ENCODE results near the gene ANXA2R.
"Not testable (repeated sequence)": the region's sequence is repeated elsewhere in the genome, so short reads cannot be mapped to it uniquely, and the experiment has no call there.

ANXA2R gene

DNA sequence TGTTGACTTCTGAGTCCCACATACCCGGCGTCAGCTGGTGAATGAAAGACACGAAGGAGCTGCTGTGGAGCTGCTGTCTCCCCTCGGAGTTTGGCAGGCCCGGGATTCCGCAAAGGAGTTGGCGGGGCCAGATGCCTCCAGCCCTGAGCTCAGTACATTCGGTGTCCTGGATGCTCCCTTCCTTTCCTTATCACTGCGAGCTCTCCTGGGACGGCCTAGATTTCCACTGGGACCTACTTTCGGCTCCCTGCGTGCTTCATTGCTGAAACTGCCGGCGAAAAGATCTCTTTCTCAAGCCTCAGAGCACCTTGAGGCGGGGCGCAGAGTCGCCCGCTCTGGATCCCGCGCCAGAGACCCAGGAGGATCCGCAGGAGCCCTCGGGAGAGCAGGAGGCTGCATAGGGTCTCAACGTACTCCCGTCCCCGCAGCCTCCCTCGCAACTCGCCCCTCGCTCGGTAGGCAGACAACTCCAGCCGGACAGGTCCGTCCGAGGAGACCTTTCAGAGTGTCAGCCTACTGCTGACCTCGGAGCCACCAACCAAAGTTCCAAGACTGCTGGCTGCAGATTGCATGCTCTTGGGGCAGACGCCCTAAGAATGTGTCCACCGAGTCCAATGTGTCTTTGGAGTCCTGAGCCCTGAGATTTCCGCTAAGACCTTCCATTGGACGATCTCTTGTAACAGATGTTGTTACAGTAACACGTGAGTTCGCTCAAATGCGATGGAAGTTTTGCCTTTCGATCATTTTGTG lies 6.1 kb downstream of the ANXA2R start:
- DNase-seq = no peak

DNA sequence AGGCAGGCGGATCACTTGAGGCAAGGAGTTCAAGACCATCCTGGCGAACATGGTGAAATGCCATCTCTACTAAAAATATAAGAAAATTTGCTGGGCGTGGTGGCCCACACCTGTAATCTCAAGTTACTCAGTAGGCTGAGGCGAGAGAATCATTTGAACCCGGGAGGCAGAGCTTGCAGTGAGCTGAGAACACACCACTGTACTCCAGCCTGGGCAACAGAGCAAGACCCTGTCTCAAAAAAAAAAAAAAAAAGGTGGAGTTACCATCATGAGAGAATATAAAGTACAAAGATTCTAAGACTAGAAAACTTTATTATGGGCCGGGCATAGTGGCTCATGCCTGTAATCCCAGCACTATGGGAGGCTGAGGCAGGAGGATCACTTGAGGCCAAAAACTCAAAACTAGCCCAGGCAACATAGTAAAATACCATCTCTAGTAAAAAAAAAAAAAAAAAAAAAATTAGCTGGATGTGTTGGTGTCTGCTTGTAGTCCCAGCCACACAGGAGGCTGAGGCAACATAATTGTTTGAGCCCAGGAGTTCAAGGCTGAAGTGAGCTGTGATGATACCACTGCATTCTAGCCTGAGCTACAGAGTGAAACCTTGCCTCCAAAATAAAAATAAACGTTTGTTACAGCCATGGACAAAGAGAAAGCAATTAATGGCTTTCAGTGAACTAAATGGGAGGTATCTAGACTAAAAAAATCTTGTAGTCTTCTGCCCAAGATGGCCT lies 12.9 kb downstream of the ANXA2R start:
- no peak for DNase-seq

DNA sequence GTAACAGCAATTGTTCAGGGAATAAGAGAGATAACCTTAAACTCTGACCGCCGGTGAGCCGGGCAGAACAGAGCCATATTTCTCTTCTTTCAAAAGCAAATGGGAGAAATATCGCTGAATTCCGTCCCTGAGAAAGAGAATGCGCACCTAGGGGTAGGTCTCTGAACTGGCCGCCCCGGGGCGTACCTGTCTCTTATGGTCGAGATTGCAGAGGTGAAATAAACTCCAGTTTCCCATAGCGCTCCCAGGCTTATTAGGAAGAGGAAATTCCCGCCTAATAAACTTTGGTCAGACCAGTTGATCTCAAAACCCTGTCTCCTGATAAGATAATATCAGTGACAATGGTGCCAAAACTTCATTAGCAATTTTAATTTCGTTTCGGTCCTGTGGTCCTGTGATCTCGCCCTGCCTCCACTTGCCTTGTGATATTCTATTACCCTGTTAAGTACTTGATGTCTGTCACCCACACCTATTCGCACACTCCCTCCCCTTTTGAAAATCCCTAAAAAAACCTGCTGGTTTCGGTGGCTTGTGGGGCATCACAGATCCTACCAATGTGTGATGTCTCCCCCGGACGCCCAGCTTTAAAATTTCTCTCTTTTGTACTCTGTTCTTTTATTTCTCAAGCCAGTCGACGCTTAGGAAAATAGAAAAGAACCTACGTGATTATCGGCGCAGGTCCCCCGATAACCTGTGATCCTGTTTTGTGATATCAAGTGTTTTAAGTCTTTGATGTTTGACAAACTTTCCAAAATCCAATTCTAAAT lies 14.8 kb downstream of the ANXA2R start:
- not testable (repeated sequence) for DNase-seq

DNA sequence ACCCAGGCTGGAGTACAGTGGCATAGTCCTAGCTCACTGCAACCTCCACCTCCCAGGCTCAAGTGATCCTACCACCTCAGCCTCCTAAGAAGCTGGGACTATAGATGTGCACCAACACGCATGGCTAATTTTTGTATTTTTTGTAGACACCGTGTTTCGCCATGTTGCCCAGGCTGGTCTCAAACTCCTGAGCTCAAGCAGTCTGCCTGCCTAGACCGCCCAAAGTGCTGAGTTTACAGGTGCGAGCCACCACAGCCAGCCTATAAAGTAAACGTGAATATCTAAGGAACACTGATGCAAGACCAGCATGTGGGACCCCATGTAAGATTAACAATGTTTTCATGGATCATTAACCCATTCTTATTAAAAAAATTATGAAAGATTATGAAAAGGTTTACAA lies 15.9 kb downstream of the ANXA2R start:
- no peak for DNase-seq

DNA sequence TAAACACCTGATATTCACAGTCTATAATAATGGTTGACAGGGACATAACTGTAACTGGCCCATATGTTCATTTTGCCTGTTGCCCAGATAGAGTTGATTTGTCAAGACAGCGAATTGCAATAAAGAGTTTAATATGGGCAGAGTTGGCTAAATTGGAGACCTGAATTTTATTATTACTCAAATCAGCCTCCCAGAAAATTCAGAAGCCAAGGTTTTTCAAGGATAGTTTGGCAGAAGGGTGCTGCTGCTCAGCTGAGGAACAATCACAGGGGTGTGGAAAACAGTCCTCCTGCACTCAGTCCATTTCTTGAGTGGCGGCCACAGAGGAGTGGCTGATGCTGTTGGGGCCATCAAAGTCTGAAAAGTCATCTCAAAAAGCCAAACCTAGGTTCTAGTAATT lies 19.0 kb downstream of the ANXA2R start:
- DNase-seq = no peak

DNA sequence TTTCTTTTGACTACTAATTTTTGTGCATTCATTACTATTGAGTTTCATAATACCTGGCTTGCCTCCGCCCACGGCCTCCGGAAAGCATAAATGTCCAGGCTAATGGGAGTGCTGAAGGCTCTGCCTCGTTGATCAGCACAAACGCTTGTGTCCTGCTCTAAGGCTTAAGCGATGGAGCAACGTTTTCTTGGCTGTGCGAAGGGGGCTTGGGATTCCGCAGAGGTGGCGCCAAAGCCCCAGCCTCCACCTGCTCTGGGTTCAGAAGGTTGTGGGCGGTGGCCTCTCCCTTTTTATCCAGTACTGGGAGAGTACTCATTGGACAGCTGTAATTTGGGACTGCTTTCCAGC lies 19.7 kb downstream of the ANXA2R start:
- DNase-seq = no peak

DNA sequence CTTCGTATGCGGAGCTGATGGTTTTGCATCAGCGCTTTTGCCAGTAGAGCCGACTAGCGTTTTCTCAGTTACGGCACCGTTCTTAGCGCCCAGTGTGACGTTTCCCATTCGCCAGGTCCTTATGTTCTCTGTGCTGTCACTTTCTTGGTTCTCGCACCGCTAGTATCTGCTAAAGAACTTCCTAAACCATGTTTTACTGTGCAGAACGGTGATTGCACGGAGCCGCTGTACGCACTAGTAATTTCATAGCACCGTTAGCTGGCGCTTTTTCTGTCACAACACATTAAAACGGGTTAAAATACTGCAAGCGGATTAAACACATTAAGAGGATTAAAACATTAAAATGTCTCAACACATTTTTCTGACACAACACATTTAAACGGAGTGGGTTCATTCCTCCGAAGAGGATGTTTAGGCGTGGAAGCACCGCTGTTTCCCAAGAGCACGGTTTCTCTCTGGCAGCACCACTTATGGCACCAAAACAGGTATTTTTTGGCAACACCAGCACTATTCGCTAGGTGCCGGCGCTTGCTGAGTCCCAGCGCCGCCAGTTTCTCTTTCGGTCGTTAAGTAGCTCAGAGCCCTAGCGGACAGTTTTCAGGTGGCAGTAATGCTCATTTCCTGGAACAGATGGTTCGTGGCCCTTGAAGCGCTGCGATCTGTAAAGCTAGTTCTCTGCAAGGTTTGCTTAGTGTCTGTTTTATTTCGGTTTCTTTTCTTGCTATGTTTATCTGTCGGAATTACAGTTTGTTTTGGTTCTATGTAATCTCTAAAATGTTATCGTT lies 20.3 kb downstream of the ANXA2R start:
- DNase-seq = peak; percentile 72 to 95 (median 80)

DNA sequence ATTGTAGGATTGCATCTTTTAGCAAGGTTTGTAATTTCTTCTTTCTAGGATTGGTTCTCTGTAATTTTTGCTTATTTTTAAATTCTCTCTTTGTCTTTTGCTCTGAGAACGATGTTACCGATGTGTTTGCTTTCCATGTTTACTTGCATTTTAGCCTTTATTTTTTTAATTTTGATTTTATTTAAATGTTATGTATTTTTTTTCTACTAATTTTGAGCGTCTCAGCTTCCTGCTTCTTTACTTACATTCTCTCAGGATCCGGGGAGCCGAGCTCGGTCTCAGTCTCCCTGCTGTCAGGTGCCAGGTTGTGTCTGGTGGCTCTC lies 20.9 kb downstream of the ANXA2R start:
- no peak for DNase-seq

DNA sequence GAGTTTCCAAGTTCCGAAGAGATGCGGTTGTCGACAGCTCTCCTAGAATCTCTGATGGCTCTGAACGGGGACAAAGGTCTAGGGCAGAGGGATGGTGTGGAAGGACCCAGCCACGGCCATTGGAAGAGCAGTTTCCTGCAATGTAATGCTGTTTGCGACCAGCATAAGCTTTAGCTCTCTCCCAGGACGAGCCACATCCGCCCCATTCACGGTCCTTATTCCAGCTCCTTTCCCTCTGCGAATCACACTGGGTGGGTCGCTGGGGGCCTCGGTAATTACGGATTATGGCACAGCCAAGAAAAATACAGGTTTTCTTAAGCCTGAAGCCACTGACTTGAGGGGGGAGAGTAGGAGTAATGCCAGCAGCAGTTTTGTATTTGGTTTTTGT lies 22.7 kb downstream of the ANXA2R start:
- DNase-seq = peak in 2 of 5 donors; percentile 41 to 56

DNA sequence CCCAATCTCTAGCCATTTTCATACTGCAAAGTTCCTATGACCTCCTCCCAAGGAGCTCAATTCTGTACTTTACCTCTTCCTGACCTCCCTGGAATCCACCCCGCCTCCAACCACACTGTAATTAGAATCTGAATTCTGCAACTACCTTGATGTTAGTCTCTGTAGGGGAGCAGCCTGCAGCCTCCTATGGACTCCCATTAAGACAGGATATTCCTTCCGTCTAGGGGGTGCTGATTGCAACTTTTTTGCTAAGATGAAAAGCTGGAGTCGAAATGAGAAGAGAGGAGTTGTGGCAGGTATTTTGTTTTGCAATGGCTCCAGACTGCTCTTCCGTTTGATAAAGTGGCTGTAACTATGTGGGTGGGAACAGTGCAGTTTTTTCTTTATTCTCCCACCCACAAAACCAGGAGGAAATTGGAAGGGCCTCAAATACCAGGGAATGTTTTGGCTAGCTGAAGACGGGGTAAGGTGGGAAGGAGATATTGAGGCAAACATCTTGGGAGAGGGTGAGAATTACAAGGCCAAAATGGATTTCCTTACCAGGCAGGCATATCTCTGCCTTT lies 23.8 kb downstream of the ANXA2R start:
- no peak for DNase-seq

DNA sequence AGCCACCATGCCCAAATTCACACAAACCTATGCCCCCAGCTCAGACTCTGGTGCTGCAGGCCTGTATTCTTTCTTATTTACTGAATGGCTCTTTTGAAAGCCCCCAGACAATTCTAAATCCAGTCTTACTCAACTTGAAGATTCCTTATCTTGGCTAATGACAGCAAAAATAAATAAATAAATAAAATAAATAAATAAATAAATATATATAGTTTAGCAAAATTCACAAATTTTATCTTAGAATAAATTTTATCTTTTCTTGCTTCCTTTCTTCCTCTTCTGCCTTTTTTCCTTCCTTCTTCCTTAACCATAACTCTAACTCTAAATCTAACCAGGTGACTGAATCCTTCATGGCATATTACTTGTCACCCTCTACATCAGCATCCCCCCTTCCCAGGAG lies 25.6 kb downstream of the ANXA2R start:
- DNase-seq = no peak

DNA sequence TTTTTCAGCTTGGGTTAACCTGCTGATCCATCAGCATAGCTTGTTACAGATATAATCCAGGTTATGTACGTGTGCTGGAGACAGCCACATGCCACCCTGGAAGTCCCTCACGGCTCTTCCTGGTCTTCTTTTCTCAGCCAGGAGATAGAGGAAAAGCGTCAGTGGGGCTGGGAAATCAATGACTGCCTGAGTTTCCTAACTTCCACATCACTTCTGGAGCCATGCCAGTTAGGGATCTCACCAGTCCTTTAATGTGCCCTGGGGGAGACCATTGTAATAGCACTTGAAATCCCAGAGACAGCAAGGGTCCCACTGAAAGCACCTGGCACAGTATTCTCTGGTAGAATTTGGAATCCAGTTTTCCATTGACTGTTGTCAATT lies 29.2 kb downstream of the ANXA2R start:
- no peak for DNase-seq

DNA sequence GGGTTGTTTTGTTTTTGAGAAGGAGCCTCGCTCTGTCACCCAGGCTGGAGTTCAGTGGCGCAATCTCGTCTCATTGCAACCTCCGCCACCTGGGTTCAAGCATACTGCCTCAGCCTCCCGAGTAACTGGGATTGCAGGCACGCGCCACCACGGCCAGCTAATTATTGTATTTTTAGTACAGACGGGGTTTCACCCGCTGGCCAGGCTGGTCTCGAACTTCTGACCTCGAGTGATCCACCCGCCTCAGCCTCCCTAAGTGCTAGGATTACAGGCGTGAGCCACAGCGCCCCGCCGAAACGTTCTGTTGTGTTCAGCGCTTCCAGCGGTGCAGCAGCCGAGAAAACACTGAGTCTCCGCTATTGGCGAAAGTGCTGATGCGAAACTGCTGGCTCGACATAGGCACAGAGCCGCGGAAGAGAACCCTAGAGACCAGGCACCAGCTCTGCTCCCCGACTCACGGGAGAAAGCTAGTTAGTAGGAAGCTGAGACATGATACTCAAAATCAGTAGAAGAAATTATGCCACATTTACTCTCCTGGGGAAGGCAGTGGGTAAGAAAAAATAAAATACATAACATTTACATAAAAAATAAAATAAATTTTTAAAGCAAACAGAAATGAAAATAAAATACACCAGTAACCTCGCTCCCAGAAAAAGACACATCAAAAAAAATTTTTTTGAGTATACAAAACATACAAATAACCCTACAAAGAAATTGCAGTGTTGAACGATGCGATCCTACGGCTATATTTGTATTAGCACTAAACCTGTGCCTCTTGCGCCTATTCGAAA lies 31.6 kb downstream of the ANXA2R start:
- peak; percentile 76 to 95 (median 88) for DNase-seq

DNA sequence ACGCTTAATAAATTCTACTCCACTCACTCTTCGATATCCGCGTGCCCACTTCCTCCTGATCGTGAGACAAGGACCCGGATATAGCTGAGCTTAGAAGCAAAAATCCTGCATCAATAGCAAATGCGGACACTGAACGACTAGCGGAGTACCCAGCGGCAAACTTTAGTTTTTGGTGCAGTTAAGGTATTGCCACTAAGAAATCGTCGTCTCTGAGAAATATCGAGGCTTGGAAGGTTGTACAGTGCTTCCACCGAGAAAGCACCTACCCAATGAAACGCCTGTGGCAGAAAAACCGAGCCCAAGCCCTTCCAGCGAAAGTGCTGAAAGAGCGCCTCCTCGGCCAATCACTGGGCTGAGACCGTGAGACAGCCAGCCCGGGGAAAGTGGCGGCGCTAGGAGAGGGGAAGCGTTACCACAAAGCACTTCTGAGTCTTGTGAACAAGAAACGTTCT lies 32.2 kb downstream of the ANXA2R start:
- peak; percentile 68 to 90 (median 78) for DNase-seq

DNA sequence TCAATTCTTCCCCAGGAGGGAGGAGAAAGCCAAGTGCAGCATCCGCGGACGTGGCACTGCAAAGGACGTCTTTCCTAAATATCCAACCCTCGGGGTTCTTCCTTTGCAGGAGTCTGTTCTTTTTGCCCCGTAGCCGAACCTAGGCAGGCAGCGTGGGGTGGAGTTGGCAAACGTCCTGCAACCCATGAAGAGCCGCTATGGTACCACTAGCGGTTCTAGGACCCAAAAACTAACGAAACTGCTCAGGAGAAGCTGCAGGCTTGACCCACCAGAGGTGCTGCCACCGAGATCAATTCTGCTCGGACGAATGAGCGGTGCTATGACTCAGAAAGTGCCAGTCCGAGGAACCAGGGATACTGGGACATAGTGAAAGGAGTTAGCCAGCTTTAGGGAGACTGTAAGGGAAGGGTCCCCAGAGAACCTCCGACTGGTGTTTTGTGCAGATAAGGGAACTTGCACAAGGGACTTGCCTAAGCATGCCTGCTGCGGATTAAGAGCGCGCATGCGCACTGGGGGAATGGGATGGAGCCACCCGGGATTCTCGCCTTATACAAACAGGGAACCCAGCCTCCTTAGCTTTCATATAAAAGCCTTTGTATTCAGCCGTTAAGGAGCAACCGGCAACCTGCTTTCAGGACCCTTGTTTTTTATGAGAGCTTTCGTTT lies 32.7 kb downstream of the ANXA2R start:
- DNase-seq = peak; percentile 56 to 84 (median 72)

DNA sequence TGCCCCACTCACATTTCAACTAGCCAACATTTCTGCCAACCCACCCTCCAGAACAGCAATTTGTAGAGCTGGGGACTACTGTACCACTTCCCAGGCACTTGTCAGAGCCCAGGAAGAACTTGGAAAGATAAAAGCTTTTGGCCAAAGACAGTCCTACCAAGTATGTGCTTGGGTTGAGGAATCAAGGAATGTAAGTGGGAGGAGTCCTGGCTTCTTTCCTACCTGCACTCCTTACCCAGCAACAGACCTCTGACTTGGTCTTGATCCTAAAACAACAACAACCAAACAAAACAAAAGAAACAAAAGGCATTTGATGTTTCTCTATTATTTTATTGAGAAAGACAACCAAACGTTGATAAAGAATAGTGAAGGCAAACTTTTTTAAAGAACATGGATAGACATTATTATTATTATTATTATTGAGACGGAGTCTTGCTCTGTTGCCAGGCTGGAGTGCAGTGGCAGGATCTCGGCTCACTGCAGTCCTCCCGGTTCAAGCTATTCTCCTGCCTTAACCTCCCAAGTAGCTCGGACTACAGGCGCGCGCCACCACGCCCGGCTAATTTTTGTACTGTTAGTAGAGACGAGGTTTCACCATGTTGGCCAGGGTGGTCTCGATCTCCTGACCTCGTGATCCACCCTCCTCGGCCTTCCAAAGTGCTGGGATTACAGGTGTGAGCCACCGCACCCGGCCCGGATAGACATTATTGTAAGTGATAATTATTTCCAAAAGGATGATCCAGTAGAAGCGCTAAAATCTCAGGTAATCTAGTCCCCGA lies 33.5 kb downstream of the ANXA2R start:
- no peak for DNase-seq

DNA sequence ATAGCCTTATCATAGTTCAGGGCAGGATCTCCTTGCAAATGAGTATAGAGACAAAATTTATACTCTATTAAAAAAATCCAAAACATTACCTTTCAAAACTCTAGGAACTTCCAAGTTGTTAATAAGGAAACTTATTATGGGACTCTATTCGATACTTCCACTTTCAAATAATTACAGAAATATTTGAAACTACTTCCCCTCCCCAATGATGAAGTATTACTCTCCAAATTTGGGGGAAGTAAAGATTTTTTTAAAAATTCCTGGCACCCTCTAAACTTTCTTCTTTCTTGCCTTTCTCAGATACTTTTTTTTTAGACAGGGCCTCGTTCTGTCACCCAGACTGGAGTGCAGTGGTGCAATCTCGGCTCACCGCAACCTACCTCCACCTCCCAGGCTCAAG lies 35.1 kb downstream of the ANXA2R start:
- no peak for DNase-seq

DNA sequence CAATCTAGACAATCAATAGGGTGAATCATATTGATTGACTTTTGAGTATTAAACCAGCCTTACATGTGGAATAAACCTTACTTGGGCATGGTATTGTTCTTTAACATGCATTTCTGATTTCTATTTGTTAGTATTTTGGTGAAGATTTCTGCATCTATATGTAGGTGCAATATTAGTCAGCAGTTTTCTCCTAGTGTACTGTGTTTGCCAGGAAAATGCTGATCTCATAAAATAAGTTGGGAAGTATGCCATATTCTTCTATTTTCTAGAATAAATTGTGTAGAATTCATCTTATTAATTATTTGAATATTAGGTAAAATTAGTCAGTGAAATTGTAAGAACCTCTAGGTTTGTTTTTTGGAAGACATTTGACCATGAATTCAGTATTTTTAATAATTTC lies 38.4 kb downstream of the ANXA2R start:
- no peak for DNase-seq

DNA sequence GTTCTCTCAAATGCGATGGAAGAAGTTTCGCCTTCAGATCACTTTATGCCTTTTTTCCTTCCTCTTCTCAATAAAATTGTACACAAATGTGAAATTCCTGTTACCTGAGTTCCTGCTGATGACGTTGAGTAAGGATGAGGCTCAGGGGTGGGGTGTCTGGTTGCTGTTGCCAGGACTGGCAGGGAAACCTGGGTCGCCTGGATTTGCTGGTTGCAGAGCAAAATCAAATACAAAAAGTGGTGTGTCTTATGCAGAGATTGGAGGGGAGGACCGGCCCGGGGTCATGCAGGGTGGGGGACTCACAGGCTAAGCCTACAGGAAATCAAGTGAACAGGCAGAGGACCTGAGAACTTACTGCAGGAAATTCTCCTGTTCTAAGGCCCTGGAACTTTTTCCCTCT lies 39.2 kb downstream of the ANXA2R start:
- no peak for DNase-seq

DNA sequence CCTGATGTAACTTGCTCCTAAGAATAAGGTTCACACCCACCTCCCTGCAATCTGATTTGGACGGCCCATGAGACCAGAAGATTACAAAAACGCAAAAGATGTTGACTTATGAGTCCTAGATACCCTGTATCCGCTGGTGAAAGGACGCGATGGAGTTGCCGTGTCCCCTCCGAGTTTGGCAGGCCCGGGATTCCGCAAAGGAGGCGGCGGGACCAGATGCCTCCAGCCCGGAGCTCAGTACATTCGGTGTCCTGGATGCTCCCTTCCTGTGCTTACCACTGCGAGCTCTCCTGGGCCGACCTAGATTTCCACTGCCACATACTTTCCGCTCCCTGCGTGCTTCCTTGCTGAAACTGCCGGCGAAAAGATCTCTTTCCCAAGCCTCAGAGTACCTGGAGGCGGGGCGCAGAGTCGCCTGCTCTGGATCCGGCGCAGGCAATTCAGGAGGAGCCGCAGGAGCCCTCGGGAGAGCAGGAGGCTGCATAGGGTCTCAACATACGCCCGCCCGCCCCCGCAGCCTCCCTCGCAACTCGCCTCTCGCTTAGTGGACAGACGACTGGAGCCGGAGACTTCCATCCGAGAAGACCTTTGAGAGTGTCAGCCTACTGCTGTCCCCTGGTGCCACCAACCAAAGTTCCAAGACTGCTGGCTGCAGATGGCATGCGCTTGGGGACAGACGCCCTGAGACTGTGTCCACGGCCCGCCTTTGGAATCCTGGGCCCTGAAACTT lies 39.8 kb downstream of the ANXA2R start:
- no peak for DNase-seq

Measured in T-helper 1 cell (primary cell).